OCI-LY7 (cell line): ENCODE results near the gene ARID5B. TPM values are rescaled to one million over a fixed set of nuclear protein-coding genes. Genes with fewer than 3 reads are reported as not detected.

Source experiments
- BruUV-seq: library from RNA; stranded (reverse); fragments of 400-500 nt; replicated peaks from 2 replicates; lab custom pipeline; 2021; lab: Mats Ljungman, UMichigan
- CTCF ChIA-PET: fragments of 300-600 bp; sonication (Branson Sonifier 250); formaldehyde crosslinking; loops from one replicate; lab custom pipeline; 2022; ENCODE audit warnings: antibody characterized with exemption; ENCODE audit not compliant: unreplicated experiment; lab: Charles Lee
- POLR2A ChIA-PET: fragments of 300-600 bp; sonication (Branson Sonifier 250); formaldehyde crosslinking; loops from one replicate; lab custom pipeline; 2022; ENCODE audit warnings: antibody characterized with exemption; lab: Charles Lee
- DNase-seq: peaks from one replicate; pipeline ENCODE4 v3.0.0-alpha.2; 2015; ENCODE audit warnings: low spot score
- H2AFZ ChIP-seq: fragments of 200-600 bp; sonication (generic), shearing (Covaris generic); 2 replicates; pipeline ENCODE4 v1.6.1; 2014; ENCODE audit warnings: mild to moderate bottlenecking, antibody characterized with exemption, low read length, moderate library complexity
- H3K27ac ChIP-seq: fragments of 200-600 bp; sonication (generic); 2 replicates; pipeline ENCODE4 v1.5.1; 2014; ENCODE audit warnings: mixed run types, low read depth, mild to moderate bottlenecking, moderate library complexity, low read length, inconsistent platforms; ENCODE audit not compliant: poor library complexity, severe bottlenecking
- H3K36me3 ChIP-seq: fragments of 200-600 bp; sonication (generic); 2 replicates; pipeline ENCODE4 v1.6.1; 2014; ENCODE audit warnings: mild to moderate bottlenecking, antibody characterized with exemption, low read length, moderate library complexity, mixed read lengths; ENCODE audit not compliant: insufficient read depth
- H3K4me1 ChIP-seq: fragments of 200-600 bp; sonication (generic); 2 replicates; pipeline ENCODE4 v1.5.1; 2014; ENCODE audit warnings: mild to moderate bottlenecking, low read length; ENCODE audit not compliant: insufficient read depth, poor library complexity, severe bottlenecking
- H3K4me2 ChIP-seq: fragments of 200-600 bp; sonication (generic); 2 replicates; pipeline ENCODE4 v1.6.1; 2014; ENCODE audit warnings: mild to moderate bottlenecking, low read length
- H3K4me3 ChIP-seq: fragments of 200-600 bp; sonication (generic); 2 replicates; pipeline ENCODE4 v1.5.1; 2014; ENCODE audit warnings: mild to moderate bottlenecking, low read depth, low read length; ENCODE audit not compliant: poor library complexity, severe bottlenecking
- H3K79me2 ChIP-seq: fragments of 200-600 bp; sonication (generic); 2 replicates; pipeline ENCODE4 v1.6.1; 2016; ENCODE audit warnings: low read depth, mild to moderate bottlenecking, low read length, moderate library complexity, mixed read lengths; ENCODE audit not compliant: insufficient read depth
- H3K9me2 ChIP-seq: fragments of 200-600 bp; sonication (generic); 2 replicates; pipeline ENCODE4 v1.6.1; 2016; ENCODE audit warnings: mild to moderate bottlenecking, low read length, mixed read lengths; ENCODE audit not compliant: insufficient read depth
- H3K9me3 ChIP-seq: fragments of 200-600 bp; sonication (generic); 2 replicates; pipeline ENCODE4 v1.6.1; 2014; ENCODE audit warnings: mild to moderate bottlenecking, mixed run types, low read length, mixed read lengths
- H4K20me1 ChIP-seq: fragments of 200-600 bp; sonication (generic); 2 replicates; pipeline ENCODE4 v1.6.1; 2014; ENCODE audit warnings: mild to moderate bottlenecking, antibody characterized with exemption, low read length, moderate library complexity, mixed read lengths; ENCODE audit not compliant: insufficient read depth
- EZH2phosphoT487 ChIP-seq: fragments of 200-600 bp; sonication (generic); IDR thresholded peaks from 2 replicates; pipeline ENCODE4 v1.6.1; 2018; ENCODE audit warnings: low read depth, borderline replicate concordance, mild to moderate bottlenecking, mixed run types, antibody characterized with exemption, low read length, moderate library complexity, mixed read lengths
- intact Hi-C: fragments of 100-400 bp; cut with micrococcal nuclease; formaldehyde crosslinking; loops from one replicate; pipeline ENCODE4 v1.10.0; 2022; ENCODE audit not compliant: unreplicated experiment
- total RNA-seq, 2 experiments: library from RNA; depleted of rRNA in 1 of 2; stranded (reverse); fragments of >200 nt in 1 of 2; shearing (Covaris generic) in 1 of 2; gene quantifications; 2 replicates each; pipeline ENCODE4 v1.2.3, GENCODE V29; 2014 to 2022
- TF ChIP-seq, protein P1 (sequence below): fragments of 200-600 bp; sonication (generic); conservative IDR thresholded peaks from 2 replicates; pipeline ENCODE4 v1.5.1; 2014; ENCODE audit warnings: mild to moderate bottlenecking, antibody characterized with exemption, low read length, moderate library complexity, mixed read lengths

The ARID5B gene
- total RNA-seq, 2 experiments from 2014 or later: 38.0 to 56.7 TPM

DNA sequence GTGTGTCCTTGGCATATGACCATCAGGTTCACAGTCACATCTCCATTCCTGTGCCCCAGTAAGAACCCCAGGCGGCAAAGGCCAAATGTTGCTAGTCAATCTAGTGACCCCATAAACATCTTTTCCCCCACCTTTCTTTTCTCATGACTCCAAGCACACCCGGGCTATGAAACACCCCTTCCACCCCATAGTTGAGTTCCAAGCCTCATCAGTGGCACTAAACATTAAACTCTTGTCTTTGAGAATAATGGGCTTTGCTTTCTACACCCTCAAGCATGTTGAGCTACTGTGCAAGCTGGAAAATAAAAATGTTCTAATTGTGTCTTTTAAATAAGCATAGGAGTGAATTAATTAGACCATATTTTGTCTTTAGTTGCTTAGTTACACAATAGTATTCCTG, 9.4 kb downstream of the ARID5B start:
- TF ChIP-seq, protein P1, sequence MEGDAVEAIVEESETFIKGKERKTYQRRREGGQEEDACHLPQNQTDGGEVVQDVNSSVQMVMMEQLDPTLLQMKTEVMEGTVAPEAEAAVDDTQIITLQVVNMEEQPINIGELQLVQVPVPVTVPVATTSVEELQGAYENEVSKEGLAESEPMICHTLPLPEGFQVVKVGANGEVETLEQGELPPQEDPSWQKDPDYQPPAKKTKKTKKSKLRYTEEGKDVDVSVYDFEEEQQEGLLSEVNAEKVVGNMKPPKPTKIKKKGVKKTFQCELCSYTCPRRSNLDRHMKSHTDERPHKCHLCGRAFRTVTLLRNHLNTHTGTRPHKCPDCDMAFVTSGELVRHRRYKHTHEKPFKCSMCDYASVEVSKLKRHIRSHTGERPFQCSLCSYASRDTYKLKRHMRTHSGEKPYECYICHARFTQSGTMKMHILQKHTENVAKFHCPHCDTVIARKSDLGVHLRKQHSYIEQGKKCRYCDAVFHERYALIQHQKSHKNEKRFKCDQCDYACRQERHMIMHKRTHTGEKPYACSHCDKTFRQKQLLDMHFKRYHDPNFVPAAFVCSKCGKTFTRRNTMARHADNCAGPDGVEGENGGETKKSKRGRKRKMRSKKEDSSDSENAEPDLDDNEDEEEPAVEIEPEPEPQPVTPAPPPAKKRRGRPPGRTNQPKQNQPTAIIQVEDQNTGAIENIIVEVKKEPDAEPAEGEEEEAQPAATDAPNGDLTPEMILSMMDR: no peak
- TF ChIP-seq EZH2phosphoT487: no peak
- Histone ChIP-seq H3K79me2 (peaks cover 89% of the 10 kb centered on the region), H3K4me3 (no peak overlapping the region), H3K4me2 (no peak overlapping the region), H3K9me2 (no peaks in the 10 kb centered on the region), H3K27ac (no peak overlapping the region), H3K9me3 (no peaks in the 10 kb centered on the region), H2AFZ (no peak overlapping the region), H3K36me3 (peaks cover 87% of the 10 kb centered on the region), H3K4me1 (peaks cover 20% of the 10 kb centered on the region), H4K20me1 (no peaks in the 10 kb centered on the region; the same call in 1 of the 2 replicates)
- no peak for DNase-seq
- ChIA-PET CTCF (no interaction called here), POLR2A (interaction anchor here (0.6 to 0.9 kb wide), 2 partner anchors 8 to 75 kb away, joined by 3 to 5 read pairs; no protein-coding TSS in a partner anchor)
- no TSS peak for BruUV-seq
- intact Hi-C loops: no loop called here

DNA sequence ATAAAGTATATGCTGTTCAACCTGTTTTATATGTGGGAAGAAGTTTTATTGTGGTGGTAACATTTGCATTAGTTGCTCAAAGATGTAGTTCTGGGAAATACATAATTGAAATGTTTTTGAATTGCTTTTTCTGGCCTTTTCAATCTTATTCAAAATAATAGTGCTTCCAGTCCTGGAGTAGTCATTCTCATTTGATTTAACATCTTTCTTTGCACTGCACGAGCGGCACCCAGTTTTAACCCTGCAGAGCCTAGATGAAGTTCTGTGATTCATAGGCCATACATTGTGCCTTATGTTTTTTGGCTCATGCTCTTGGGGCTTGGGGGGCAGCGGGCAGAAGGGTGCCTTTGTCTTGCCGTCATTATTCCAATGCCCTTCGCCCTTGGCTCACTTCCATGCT, 9.9 kb downstream of the ARID5B start:
- H3K79me2 ChIP-seq: peaks cover 89% of the 10 kb centered on the region

DNA sequence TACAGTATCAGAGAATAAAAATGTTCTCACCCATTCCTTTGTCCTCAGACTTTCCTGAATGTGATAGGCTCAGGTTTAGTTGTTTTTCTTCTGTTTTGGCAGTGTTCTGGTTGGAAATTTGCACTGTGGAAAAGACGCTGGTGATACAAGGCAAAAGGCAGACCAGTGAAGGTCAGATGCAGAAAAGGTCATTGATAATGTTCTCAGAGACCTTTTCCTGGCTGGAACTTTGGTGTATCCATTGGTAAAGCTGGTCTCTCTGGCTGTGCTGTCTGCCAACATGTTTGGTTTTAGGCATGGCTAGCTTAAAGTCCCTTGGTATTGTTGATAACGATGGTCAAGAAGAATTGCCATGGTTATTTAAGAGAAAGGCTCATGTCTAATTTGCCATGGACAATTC, 11.5 kb downstream of the ARID5B start:
- Histone ChIP-seq H4K20me1 (no peaks in the 10 kb centered on the region; the same call in 1 of the 2 replicates), H3K9me2 (no peaks in the 10 kb centered on the region), H3K9me3 (no peaks in the 10 kb centered on the region; the same call in 1 of the 2 replicates), H3K36me3 (peaks cover 88% of the 10 kb centered on the region), H3K4me3 (no peak overlapping the region), H3K4me2 (no peak overlapping the region), H2AFZ (no peak overlapping the region), H3K4me1 (peaks cover 6% of the 10 kb centered on the region), H3K27ac (no peak overlapping the region), H3K79me2 (peaks cover 89% of the 10 kb centered on the region)
- no peak for DNase-seq
- no peak for TF ChIP-seq EZH2phosphoT487
- TF ChIP-seq, protein P1: no peak
- CTCF ChIA-PET: no interaction called here
- intact Hi-C loops: no loop called here
- POLR2A ChIA-PET: interaction anchor here (0.8 to 1.5 kb wide), 5 partner anchors 11 to 38 kb away, joined by 3 to 4 read pairs (median 3); no protein-coding TSS in a partner anchor
- BruUV-seq: no TSS peak

More for the DNA sequence above, 9.9 kb downstream of the ARID5B start:
- Histone ChIP-seq H3K27ac (no peak overlapping the region), H3K4me2 (no peak overlapping the region), H3K9me2 (no peaks in the 10 kb centered on the region), H2AFZ (no peak overlapping the region), H4K20me1 (no peaks in the 10 kb centered on the region; the same call in 1 of the 2 replicates), H3K4me1 (peaks cover 15% of the 10 kb centered on the region), H3K36me3 (peaks cover 87% of the 10 kb centered on the region), H3K4me3 (no peak overlapping the region), H3K9me3 (no peaks in the 10 kb centered on the region)
- CTCF ChIA-PET: no interaction called here
- no TSS peak for BruUV-seq
- DNase-seq: no peak
- POLR2A ChIA-PET: interaction anchor here (0.6 to 0.9 kb wide), 3 partner anchors 12 to 249 kb away, joined by 3 to 4 read pairs (median 3); no protein-coding TSS in a partner anchor
- intact Hi-C loops: no loop called here
- no peak for TF ChIP-seq EZH2phosphoT487
- TF ChIP-seq, protein P1: no peak
